HEK293 (cell line): ENCODE measurements around the gene SULT1A4.
"Not testable (repeated sequence)": the region's sequence is repeated elsewhere in the genome, so short reads cannot be mapped to it uniquely, and the experiment has no call there.

ENCODE experiments used
- CTCF ChIA-PET: fragments of 350-600 bp; formaldehyde crosslinking; extraction: SDS; loops from one replicate; lab custom pipeline; 2021; ENCODE audit warnings: antibody characterized with exemption; lab: Yijun Ruan, JAX
- POLR2A ChIA-PET: fragments of 300-600 bp; formaldehyde crosslinking; extraction: SDS; loops from one replicate; lab custom pipeline; 2020; ENCODE audit warnings: antibody characterized with exemption, inconsistent platforms; lab: Yijun Ruan, JAX
- H3K27ac ChIP-seq: fragments of 200-500 bp; sonication (Bioruptor generic); 2 replicates; pipeline ENCODE4 v1.5.1; 2014; ENCODE audit warnings: low read depth, low read length, control low read depth, inconsistent platforms; ENCODE audit errors: extremely low read depth
- H3K36me3 ChIP-seq, 2 experiments: fragments of 200-500 bp in 1 of 2; sonication (Bioruptor generic) in 1 of 2; 1 replicate in 1 of 2; 2 replicates in 1 of 2; pipeline ENCODE4 v1.5.1; 2014 to 2017; ENCODE audit warnings: inconsistent platforms in 2 of 2, low read length in 2 of 2; ENCODE audit not compliant: control insufficient read depth in 2 of 2, insufficient read depth in 1 of 2
- H3K4me1 ChIP-seq: fragments of 200-500 bp; sonication (Bioruptor generic); 2 replicates; pipeline ENCODE4 v1.5.1; 2014; ENCODE audit warnings: mild to moderate bottlenecking, low read length, inconsistent platforms; ENCODE audit not compliant: control insufficient read depth, insufficient read depth
- H3K4me3 ChIP-seq: 2 replicates; pipeline ENCODE4 v1.5.1; 2011; ENCODE audit warnings: low read depth, mild to moderate bottlenecking, control low read depth, low read length, moderate library complexity
- H3K9me3 ChIP-seq: fragments of 200-500 bp; sonication (Bioruptor generic); 2 replicates; pipeline ENCODE4 v1.5.1; 2014; ENCODE audit warnings: low read depth, low read length, inconsistent platforms; ENCODE audit not compliant: control insufficient read depth, insufficient read depth

The SULT1A4 gene

DNA sequence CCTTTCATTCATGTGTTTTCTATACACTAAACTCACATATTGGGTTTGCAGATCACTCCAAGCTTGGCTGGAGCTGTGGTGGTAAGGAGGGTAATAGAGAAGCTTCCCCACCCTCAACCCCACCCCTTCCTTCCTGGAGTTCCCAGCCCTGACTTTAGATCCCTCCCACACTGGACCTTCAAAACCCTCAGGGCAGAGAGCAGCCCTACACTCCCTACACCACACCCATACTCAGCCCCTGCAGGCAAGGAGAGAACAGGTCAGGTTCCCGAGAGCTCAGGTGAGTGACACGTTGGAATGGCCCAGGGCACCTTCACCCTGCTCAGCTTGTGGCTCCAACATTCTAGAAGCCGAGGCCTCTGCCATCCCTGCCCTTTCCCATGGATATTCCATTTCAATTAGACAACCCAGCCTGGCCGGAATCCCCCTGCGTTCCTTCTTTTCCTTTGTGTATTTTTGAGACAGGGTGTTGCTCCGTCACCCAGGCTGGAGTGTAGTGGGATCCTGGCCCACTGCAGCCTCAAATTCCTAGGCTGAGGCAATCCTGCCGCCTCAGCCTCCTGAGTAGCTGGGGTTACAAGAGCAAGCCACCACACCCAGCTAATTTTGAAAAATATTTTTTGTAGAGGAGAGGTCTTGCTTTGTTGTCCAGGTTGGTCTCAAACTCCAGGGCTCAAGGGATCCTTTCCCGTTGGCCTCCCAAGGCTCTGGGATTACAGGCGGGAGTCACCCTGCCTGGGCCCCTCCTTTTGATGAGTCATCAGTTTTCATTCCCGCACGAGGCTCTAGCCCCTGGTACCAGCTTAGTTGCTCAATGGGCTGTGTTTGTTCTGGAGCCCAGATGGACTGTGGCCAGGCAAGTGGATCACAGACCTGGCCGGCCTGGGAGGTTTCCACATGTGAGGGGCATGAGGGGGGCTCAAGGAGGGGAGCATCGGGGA is at the start of gene SULT1A4:
Gene SULT1A4 (plus strand): TSS at position 208 of the 941 bp plus-strand sequence. CDS start 1,473 bp downstream, outside the sequence.
- POLR2A ChIA-PET, H3K4me3 ChIP-seq, H3K4me1 ChIP-seq, H3K27ac ChIP-seq, H3K9me3 ChIP-seq, CTCF ChIA-PET, H3K36me3 ChIP-seq: not testable (repeated sequence)

DNA sequence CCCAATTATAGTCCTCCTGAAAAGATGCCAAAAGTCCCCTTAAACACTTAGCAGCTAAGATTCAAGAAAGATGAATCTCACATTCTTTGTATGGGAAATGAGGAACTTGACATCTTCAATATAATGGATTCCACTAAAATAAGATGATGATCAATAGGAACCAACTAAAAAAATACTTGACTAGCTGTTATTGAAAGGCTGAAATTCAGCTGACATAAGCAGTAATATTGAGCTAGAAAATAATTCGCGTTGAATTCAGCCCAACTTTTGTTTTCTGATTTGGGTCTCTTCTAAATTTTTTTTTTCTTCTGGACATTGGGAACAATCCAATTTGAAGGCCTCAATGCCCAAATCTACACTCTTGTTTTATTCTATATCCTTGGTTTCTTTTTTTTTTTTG is 36.1 kb upstream of the SULT1A4 start:
- H3K27ac ChIP-seq, H3K9me3 ChIP-seq, H3K4me1 ChIP-seq, POLR2A ChIA-PET, H3K4me3 ChIP-seq, H3K36me3 ChIP-seq: not testable (repeated sequence)
- CTCF ChIA-PET, result interaction anchor here (0.7 kb wide), 1 partner anchor 290 kb away, joined by 3 read pairs; no protein-coding TSS in a partner anchor

DNA sequence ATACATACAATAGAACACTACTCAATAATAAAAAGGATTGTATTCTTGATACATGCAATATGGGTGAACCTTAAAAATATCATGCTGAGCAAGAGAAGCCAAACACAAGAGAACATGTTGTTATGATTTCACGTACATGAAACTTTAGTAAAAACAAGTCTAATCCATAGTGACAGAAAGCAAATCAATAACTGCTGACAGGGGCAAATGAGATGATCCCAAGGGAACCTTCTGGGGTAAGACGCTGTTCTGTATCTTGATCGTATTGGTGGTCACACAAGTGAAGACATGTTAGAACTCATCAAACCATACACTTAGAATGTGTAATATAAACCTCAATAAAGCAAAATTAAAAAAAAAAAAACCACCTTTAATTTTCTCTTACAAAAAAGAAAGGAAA is 34.3 kb upstream of the SULT1A4 start:
- H3K9me3 ChIP-seq, H3K4me1 ChIP-seq, H3K36me3 ChIP-seq, H3K27ac ChIP-seq, CTCF ChIA-PET, POLR2A ChIA-PET, H3K4me3 ChIP-seq: not testable (repeated sequence)

DNA sequence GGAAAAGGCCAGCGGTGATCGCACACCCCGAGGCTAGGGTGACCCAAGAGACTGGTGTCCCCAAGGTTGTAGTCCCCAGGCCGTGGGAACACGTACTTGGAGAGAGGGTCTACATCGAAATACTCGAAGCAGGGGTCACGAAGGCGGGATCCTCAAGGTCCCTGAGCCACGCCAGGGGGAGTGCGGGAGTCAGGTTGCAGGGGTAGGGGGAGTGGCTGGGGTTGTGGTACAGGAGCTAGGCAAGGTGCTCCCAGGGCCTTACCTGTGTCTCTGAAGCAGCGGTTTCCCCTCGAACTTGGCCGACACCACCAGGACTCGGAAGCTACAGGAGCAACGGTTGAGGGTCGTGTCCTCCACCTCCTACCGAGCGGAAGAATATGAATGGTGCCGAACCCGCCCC is 6.0 kb upstream of the SULT1A4 start:
- POLR2A ChIA-PET, H3K4me1 ChIP-seq, H3K27ac ChIP-seq, H3K4me3 ChIP-seq, CTCF ChIA-PET, H3K36me3 ChIP-seq, H3K9me3 ChIP-seq: not testable (repeated sequence)

DNA sequence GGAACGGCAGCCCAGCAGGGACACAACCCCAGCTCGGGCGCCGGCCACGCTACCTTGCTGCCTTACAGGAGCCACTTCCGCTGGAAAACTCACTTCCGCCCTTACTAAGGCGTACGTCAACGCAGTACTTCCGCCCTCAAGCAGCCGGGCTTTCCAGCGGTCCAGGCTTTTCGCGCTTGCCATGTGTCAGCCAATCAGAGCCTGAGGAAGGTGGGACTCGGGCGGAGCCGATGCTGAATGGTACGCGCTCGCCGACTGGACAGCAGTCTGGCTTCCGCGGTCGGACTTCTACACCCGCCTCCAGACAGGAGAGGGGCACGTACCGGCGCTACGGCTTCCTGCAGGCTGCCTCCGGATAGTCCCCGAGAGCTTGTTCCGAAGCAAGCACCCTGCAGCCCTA is 5.4 kb upstream of the SULT1A4 start, which contains the start of the genes BOLA2 and SLX1B:
Gene BOLA2 (minus strand): TSS at position 83 of the 400 bp plus-strand sequence. CDS start 98 bp downstream, outside the sequence.
Gene SLX1B (plus strand): TSS at position 265 of the 400 bp plus-strand sequence.
- H3K4me3 ChIP-seq, H3K4me1 ChIP-seq, H3K27ac ChIP-seq, H3K36me3 ChIP-seq, CTCF ChIA-PET, POLR2A ChIA-PET, H3K9me3 ChIP-seq: not testable (repeated sequence)

DNA sequence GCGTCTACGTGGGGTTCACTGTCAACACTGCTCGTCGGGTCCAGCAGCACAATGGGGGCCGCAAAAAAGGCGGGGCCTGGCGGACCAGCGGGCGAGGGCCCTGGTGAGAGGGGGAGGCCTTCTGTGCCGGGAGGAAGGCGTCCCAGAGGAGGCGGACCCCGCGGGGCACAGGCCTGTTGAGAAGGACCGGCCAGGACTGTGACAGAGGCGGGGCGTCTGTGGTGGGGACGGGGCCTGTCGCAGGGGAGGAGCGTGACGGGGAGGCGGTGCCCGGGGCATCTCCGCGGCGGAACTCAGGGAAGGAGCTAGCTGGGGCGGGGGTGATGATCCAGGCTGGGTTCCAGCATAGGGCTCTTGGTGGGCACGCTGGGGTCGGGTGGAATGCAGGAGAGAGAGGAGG is 4.9 kb upstream of the SULT1A4 start:
- POLR2A ChIA-PET, H3K27ac ChIP-seq, H3K36me3 ChIP-seq, H3K4me1 ChIP-seq, CTCF ChIA-PET, H3K9me3 ChIP-seq, H3K4me3 ChIP-seq: not testable (repeated sequence)

DNA sequence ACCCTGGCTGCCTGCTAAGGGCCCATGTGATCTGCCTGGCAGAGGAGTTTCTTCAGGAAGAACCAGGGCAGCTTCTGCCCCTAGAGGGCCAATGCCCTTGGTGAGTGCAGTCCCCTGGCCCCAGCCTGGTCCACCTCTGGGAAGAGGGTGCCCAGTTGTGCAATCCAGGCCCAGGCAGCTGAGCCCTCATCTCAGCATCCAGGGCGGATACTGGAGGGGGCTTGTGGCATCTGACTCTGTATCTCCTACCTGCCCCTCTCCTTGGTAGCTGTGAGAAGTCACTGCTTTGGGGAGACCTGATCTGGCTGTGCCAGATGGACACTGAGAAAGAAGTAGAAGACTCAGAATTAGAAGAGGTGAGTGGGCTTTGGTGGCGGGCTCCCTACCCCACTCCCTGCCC is 2.1 kb upstream of the SULT1A4 start:
- H3K36me3 ChIP-seq, CTCF ChIA-PET: not testable (repeated sequence)

DNA sequence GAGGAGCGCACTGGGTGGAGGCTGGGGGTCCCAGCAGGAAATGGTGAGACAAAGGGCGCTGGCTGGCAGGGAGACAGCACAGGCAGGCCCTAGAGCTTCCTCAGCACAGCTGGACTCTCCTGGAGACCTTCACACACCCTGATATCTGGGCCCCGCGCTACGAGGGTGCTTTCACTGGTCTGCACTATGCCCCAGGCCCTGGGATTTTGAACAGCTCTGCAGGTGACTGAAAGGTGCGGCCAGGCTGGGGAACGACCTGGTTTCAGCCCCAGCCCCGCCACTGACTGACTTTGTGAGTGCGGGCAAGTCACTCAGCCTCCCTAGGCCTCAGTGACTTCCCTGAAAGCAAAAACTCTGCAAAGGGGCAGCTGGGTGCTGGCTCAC is 926 bp downstream of the SULT1A4 start:
- CTCF ChIA-PET, H3K4me1 ChIP-seq, H3K27ac ChIP-seq, H3K4me3 ChIP-seq, H3K9me3 ChIP-seq, H3K36me3 ChIP-seq, POLR2A ChIA-PET: not testable (repeated sequence)

More for the DNA sequence above, 2.1 kb upstream of the SULT1A4 start:
- H3K4me3 ChIP-seq, H3K4me1 ChIP-seq, H3K27ac ChIP-seq, H3K9me3 ChIP-seq, POLR2A ChIA-PET: not testable (repeated sequence)

DNA sequence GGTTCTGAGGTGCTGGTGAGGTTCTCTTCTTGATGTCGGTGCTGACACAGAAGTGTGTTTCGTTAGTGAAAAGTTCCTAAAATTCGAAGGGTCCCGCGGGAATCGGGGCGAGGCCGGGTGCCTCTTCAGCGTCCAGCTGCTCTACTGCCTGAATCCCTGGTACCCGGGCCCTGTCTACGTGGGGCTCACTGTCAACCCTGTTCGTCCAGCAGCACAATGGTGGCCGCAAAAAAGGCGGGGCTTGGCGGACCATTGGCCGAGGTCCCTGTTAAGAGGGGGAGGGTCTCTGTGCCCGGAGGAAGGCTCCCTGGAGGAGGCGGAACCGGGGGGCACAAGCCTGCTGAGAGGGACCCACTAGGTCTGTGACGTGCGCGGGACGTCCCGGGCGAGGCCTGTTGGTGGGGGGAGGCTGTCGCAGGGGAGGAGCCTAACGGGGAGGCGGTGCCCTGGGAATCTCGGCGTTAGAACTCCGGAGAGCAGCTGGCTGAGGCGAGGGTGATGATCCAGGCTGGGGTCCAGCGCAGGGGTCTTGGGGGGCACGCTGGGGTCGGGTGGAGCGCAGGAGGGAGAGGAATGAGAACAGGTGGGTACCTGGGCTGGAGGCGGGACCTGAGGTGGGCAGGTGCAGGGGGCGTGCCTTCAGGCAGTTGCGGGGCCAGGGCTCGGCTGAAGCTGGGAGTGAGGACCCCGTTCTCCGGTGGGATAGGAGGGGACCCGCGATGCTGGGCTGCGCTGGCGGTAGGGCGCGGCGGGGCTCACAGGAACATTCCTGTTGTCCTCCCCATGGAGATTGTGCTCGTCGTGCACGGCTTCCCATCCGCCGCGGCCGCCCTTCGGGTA is 6.5 kb downstream of the SULT1A4 start:
- H3K36me3 ChIP-seq, POLR2A ChIA-PET, CTCF ChIA-PET, H3K4me3 ChIP-seq, H3K9me3 ChIP-seq, H3K27ac ChIP-seq, H3K4me1 ChIP-seq: not testable (repeated sequence)

DNA sequence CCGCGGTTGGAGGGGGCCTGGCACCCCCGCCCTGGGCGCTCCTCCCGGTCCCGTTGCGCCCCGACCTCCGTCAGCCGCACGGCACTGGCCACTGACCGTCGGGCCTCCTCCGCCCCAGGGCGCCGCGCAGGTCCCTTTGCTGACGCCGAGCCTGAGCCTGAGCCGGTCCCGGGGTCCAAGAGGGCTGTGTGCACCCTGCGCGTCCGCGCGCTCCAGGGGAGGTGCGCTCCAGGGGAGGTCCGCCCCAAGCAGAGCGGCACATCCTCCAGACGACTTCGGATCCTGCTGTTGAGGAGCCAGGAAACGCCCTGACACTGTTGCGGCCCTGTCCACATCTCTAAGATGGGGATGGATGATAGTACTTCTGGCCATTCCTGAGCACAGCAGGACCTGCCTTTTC is 7.2 kb downstream of the SULT1A4 start:
- H3K36me3 ChIP-seq, POLR2A ChIA-PET, H3K4me1 ChIP-seq, H3K27ac ChIP-seq, CTCF ChIA-PET, H3K9me3 ChIP-seq, H3K4me3 ChIP-seq: not testable (repeated sequence)
